Lung (tissue), 12 donors: Measurements from ENCODE around the gene PLSCR1. TPM values are rescaled to one million over a fixed set of nuclear protein-coding genes. Genes with fewer than 3 reads are reported as not detected.

Experiments
- ATAC-seq: fragments of 200-7000 bp; cut with Tn5 transposase; one replicate; pipeline ENCODE4 v1.9.1; 2020; ENCODE audit warnings: moderate number of reproducible peaks; ENCODE audit not compliant: insufficient read depth, low FRiP score
- DNase-seq, 3 donors: peaks; one replicate each; pipeline ENCODE4 v3.0.0-alpha.2; 2013 to 2017
- H3K27ac ChIP-seq, 2 donors: one replicate each; pipeline ENCODE4 v1.5.1; 2013; ENCODE audit warnings: mild to moderate bottlenecking in 2 of 2, moderate library complexity in 2 of 2, control low read depth in 1 of 2, inconsistent platforms in 1 of 2, low read depth in 1 of 2, low read length in 1 of 2
- H3K27me3 ChIP-seq, 3 donors: one replicate each; pipeline ENCODE4 v1.5.1; 2013; ENCODE audit warnings: low read length in 2 of 3; ENCODE audit not compliant: control insufficient read depth in 3 of 3, insufficient read depth in 3 of 3
- H3K36me3 ChIP-seq, 4 donors: one replicate each; pipeline ENCODE4 v1.5.1; 2013; ENCODE audit warnings: low read length in 4 of 4, mild to moderate bottlenecking in 1 of 4, moderate library complexity in 1 of 4; ENCODE audit not compliant: control insufficient read depth in 4 of 4, insufficient read depth in 4 of 4
- H3K4me1 ChIP-seq, 5 donors: one replicate each; pipeline ENCODE4 v1.5.1; 2013; ENCODE audit warnings: low read length in 5 of 5, mild to moderate bottlenecking in 2 of 5, moderate library complexity in 1 of 5; ENCODE audit not compliant: control insufficient read depth in 5 of 5, insufficient read depth in 5 of 5
- H3K4me3 ChIP-seq: one replicate; pipeline ENCODE4 v1.5.1; 2013; ENCODE audit warnings: mild to moderate bottlenecking, control low read depth, moderate library complexity
- H3K9ac ChIP-seq, 2 donors: one replicate each; pipeline ENCODE4 v1.5.1; 2013; ENCODE audit warnings: low read length in 2 of 2, control low read depth in 1 of 2; ENCODE audit not compliant: insufficient read depth in 1 of 2
- H3K9me3 ChIP-seq, 4 donors: one replicate each; pipeline ENCODE4 v1.5.1; 2013; ENCODE audit warnings: low read length in 3 of 4, mild to moderate bottlenecking in 1 of 4, moderate library complexity in 1 of 4; ENCODE audit not compliant: control insufficient read depth in 4 of 4, insufficient read depth in 3 of 4
- WGBS, 2 donors: extraction: QIAGEN DNeasy Blood & Tissue Kit; methylation state at CpG; one replicate each; pipeline ENCODE4 v1.1.7; 2013; 5-methylcytosine and 5-hydroxymethylcytosine counted together
- polyA plus RNA-seq, 2 donors: library from polyadenylated mRNA; stranded (reverse); fragments of 200-250 nt; gene quantifications; one replicate each; pipeline ENCODE4 v1.2.1, GENCODE V29; 2013
- total RNA-seq, 2 donors: library from RNA; depleted of rRNA in 1 of 2; stranded (reverse); fragments of >200 nt in 1 of 2; gene quantifications; one replicate each; pipeline ENCODE4 v1.2.1, GENCODE V29; 2014 to 2021
- TF ChIP-seq, protein P1 (sequence below): IDR thresholded peaks from 2 replicates; pipeline ENCODE4 v1.5.1; 2012; ENCODE audit warnings: mild to moderate bottlenecking; ENCODE audit errors: control extremely low read depth, extremely low read depth
- donor health status: control.
- donor health status: control.
- donor health status: Bipolar disorder and iron deficiency.
- donor health status: healthy.
- donor health status: DM: yes; HTN: yes; CAD: no.

The PLSCR1 gene
- total and polyA plus RNA-seq, 4 donors: 38.6 to 211 (median 108) TPM

DNA sequence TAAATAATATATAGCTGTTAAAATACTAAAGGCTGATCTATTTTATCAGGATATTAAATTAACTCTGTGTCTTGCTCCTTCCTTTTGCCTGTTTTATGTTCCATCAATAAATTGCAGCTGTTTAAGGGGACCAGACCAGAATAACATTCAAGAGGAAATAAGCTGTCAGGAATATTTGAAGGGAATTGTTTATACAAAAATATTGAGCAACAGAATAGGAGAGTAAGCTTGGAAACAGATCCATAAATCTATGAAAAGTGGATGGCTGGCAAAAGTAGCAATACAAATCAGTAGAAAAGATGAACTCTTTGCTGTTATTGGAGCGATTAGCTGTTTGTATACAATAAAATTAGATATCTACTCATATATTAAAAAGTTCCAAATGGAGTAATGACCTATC, 38.9 kb downstream of the PLSCR1 start:
- no peak overlapping the region for H3K27ac ChIP-seq

DNA sequence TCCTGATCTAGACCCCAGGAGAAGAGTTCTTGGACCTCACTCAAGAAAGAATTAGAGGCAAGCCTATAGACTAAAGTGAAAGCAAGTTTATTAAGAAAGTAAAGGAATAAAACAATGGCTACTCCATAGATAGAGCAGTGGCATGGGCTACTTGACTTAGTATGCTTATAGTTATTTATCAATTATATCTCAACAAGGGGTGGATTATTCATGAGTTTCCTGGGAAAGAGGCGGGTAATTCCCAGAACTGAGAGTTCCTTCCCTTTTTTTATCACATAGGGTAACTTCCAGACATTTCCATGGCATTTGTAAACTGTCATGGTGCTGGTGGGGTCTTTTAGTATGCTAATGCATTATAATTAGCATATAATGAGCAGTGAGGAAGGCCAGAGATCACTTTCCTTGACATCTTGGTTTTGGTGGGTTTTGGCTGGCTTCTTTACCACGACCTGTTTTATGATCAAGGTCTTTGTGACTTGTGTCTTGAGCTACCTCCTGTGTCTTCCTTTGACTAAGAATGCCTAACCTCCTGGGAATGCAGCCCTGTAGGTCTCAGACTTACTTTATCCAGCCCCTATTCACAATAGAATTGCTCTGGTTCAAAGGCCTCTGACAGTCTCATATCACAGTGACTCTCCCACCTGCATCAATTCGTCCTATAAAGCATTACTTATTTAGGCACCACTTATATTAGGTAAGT, 39.8 kb downstream of the PLSCR1 start:
- H3K27me3 ChIP-seq: no peaks in the 10 kb centered on the region
- H3K27ac ChIP-seq: no peak overlapping the region
- TF ChIP-seq, protein P1, sequence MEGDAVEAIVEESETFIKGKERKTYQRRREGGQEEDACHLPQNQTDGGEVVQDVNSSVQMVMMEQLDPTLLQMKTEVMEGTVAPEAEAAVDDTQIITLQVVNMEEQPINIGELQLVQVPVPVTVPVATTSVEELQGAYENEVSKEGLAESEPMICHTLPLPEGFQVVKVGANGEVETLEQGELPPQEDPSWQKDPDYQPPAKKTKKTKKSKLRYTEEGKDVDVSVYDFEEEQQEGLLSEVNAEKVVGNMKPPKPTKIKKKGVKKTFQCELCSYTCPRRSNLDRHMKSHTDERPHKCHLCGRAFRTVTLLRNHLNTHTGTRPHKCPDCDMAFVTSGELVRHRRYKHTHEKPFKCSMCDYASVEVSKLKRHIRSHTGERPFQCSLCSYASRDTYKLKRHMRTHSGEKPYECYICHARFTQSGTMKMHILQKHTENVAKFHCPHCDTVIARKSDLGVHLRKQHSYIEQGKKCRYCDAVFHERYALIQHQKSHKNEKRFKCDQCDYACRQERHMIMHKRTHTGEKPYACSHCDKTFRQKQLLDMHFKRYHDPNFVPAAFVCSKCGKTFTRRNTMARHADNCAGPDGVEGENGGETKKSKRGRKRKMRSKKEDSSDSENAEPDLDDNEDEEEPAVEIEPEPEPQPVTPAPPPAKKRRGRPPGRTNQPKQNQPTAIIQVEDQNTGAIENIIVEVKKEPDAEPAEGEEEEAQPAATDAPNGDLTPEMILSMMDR: no peak
- no peak for ATAC-seq
- H3K4me3 ChIP-seq: no peak overlapping the region
- H3K4me1 ChIP-seq: peaks cover 0 to 32% (median 3%) of the 10 kb centered on the region in 5 donors
- H3K9me3 ChIP-seq: no peaks in the 10 kb centered on the region
- H3K9ac ChIP-seq: no peak overlapping the region
- 64 to 70% methylated on average over 3 of the region's 3 CpGs for WGBS, 2 donors
- H3K36me3 ChIP-seq: no peaks in the 10 kb centered on the region
- no peak for DNase-seq

More for the DNA sequence above, 38.9 kb downstream of the PLSCR1 start:
- TF ChIP-seq, protein P1: no peak
- H3K4me1 ChIP-seq: peaks cover 0 to 32% (median 3%) of the 10 kb centered on the region in 5 donors
- WGBS, 2 donors: 75 to 90% methylated on average over 1 of the region's 1 CpG
- no peak for ATAC-seq
- DNase-seq: peak in 2 of 3 donors; percentile 82 to 86
- H3K36me3 ChIP-seq: no peaks in the 10 kb centered on the region
- H3K9me3 ChIP-seq: no peaks in the 10 kb centered on the region
- H3K9ac ChIP-seq: no peak overlapping the region
- no peak overlapping the region for H3K4me3 ChIP-seq
- H3K27me3 ChIP-seq: no peaks in the 10 kb centered on the region

DNA sequence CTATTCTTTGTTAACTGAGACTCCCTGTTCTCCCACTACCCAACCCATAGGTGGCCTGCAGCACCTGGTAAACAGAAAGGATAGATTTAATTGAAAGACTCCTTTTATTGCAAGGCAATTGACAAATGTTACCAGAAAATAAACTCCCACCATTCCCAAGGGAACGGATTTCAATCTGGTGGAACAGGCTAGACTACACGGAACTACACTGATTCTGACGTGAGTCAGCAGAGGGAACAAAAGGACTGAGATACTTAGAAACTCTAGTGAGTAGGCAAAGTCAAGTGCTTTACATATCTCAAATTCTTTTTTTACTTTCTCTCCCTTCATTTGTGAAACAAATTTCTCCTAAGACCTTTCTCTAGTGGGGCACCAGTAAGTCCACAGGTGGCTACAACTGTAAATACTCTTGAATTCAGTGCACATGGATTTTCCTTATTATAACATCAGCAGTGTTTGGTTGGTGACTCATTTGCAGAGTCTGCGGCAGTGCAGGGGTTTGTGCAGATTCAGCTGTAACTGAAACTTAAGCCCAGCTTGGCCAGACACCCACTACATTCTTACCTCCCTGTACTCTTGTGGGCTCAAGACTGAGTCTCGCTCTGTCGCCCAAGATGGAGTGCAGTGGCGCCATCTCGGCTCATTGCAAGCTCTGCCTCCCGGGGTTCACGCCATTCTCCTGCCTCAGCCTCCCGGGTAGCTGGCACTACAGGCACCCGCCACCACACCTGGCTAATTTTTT, 40.8 kb downstream of the PLSCR1 start:
- no peaks in the 10 kb centered on the region for H3K9me3 ChIP-seq
- DNase-seq: no peak
- TF ChIP-seq, protein P1: no peak
- peak; percentile 68 for ATAC-seq
- no peaks in the 10 kb centered on the region for H3K36me3 ChIP-seq
- no peak overlapping the region for H3K27ac ChIP-seq
- no peak overlapping the region for H3K9ac ChIP-seq
- H3K27me3 ChIP-seq: no peaks in the 10 kb centered on the region
- peaks cover 0 to 32% (median 3%) of the 10 kb centered on the region in 5 donors for H3K4me1 ChIP-seq
- no peak overlapping the region for H3K4me3 ChIP-seq
- WGBS, 2 donors: 84 to 95% methylated on average over 12 of the region's 12 CpGs
